A673 (cell line): Measurements from ENCODE around the gene B3GNT7. TPM values are rescaled to one million over a fixed set of nuclear protein-coding genes. Genes with fewer than 3 reads are reported as not detected.
A peak's percentile ranks its signal among the peaks of the same experiment; 100 is the strongest.

Experiments used
- Bru-seq: library from RNA; stranded (reverse); fragments of 400-500 nt; gene quantifications from one replicate; lab custom pipeline; 2021; lab: Mats Ljungman, UMichigan
- BruChase-seq, 2 experiments: library from RNA; stranded (reverse); fragments of 400-500 nt; gene quantifications; one replicate each; lab custom pipeline; 2021; lab: Mats Ljungman, UMichigan
- BruUV-seq: library from RNA; stranded (reverse); fragments of 400-500 nt; replicated peaks from 2 replicates; lab custom pipeline; 2021; lab: Mats Ljungman, UMichigan
- CTCF ChIA-PET: fragments of 300-600 bp; sonication (Branson Sonifier 250); formaldehyde crosslinking; loops from one replicate; lab custom pipeline; 2022; ENCODE audit warnings: antibody characterized with exemption; lab: Charles Lee
- POLR2A ChIA-PET: fragments of 300-600 bp; sonication (Branson Sonifier 250); formaldehyde crosslinking; loops from one replicate; lab custom pipeline; 2022; ENCODE audit warnings: antibody characterized with exemption; ENCODE audit not compliant: low non-redundant PET; lab: Charles Lee
- DNase-seq: peaks from one replicate; pipeline ENCODE4 v3.0.0-alpha.2; 2015; ENCODE audit warnings: low spot score
- H3K27ac ChIP-seq: fragments of 200-600 bp; sonication (generic); 2 replicates; pipeline ENCODE4 v1.5.1; 2016; ENCODE audit warnings: mixed run types, low read depth, mild to moderate bottlenecking, mixed read lengths, antibody characterized with exemption, low read length; ENCODE audit not compliant: poor library complexity, severe bottlenecking
- H3K27me3 ChIP-seq: fragments of 200-600 bp; sonication (generic); replicated peaks from 2 replicates; pipeline ENCODE4 v1.6.1; 2017; ENCODE audit warnings: mixed run types, low read depth, mild to moderate bottlenecking, mixed read lengths, antibody characterized with exemption, low read length; ENCODE audit not compliant: insufficient read depth, poor library complexity
- H3K36me3 ChIP-seq: fragments of 200-600 bp; sonication (generic); 2 replicates; pipeline ENCODE4 v1.6.1; 2016; ENCODE audit warnings: mixed run types, mild to moderate bottlenecking, mixed read lengths, antibody characterized with exemption, low read length; ENCODE audit not compliant: insufficient read depth, poor library complexity, severe bottlenecking
- H3K4me1 ChIP-seq: fragments of 200-600 bp; sonication (generic); 2 replicates; pipeline ENCODE4 v1.6.1; 2017; ENCODE audit warnings: mixed run types, mild to moderate bottlenecking, mixed read lengths, antibody characterized with exemption, low read length; ENCODE audit not compliant: insufficient read depth, poor library complexity, severe bottlenecking
- H3K4me3 ChIP-seq: fragments of 200-600 bp; sonication (generic); 2 replicates; pipeline ENCODE4 v1.5.1; 2016; ENCODE audit warnings: low read depth, mixed run types, mild to moderate bottlenecking, mixed read lengths, low read length; ENCODE audit not compliant: poor library complexity, severe bottlenecking
- H3K9me3 ChIP-seq: fragments of 200-600 bp; sonication (generic); 2 replicates; pipeline ENCODE4 v1.6.1; 2016; ENCODE audit warnings: mixed run types, low read depth, mild to moderate bottlenecking, mixed read lengths, antibody characterized with exemption, low read length; ENCODE audit not compliant: poor library complexity, severe bottlenecking
- EZH2 ChIP-seq: fragments of 200-600 bp; sonication (generic); IDR thresholded peaks from 2 replicates; pipeline ENCODE4 v1.6.1; 2017; ENCODE audit warnings: borderline replicate concordance, low read depth, mild to moderate bottlenecking, mixed read lengths, antibody characterized with exemption, low read length; ENCODE audit not compliant: poor library complexity, severe bottlenecking
- intact Hi-C: fragments of 100-400 bp; cut with micrococcal nuclease; formaldehyde crosslinking; loops from one replicate; pipeline ENCODE4 v1.10.0; 2022; ENCODE audit not compliant: unreplicated experiment
- long read RNA-seq: library from polyadenylated mRNA; stranded (forward); transcript quantifications from one replicate; pipeline ENCODE4 v2.0.0, GENCODE V29; 2022
- total RNA-seq: library from RNA; stranded (reverse); gene quantifications from 2 replicates; pipeline ENCODE4 v1.2.3, GENCODE V29; 2021
- TF ChIP-seq, protein P1 (sequence below): fragments of 300-800, 200-600 bp; sonication (generic); conservative IDR thresholded peaks from 2 replicates; pipeline ENCODE4 v1.5.1; 2017; ENCODE audit warnings: low read depth, mild to moderate bottlenecking, antibody characterized with exemption, low read length, moderate library complexity, mixed read lengths

Gene B3GNT7, protein sequence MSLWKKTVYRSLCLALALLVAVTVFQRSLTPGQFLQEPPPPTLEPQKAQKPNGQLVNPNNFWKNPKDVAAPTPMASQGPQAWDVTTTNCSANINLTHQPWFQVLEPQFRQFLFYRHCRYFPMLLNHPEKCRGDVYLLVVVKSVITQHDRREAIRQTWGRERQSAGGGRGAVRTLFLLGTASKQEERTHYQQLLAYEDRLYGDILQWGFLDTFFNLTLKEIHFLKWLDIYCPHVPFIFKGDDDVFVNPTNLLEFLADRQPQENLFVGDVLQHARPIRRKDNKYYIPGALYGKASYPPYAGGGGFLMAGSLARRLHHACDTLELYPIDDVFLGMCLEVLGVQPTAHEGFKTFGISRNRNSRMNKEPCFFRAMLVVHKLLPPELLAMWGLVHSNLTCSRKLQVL
- 0.09 TPM in 1 of 2 replicates, not detected in the other for total RNA-seq
- not detected for Bru-seq, nascent RNA
- BruChase-seq, experiment 1, labeled RNA remaining after a 2-hour chase, result percentile 11 among the genes with signal in this experiment
- BruChase-seq, experiment 2, labeled RNA remaining after a 6-hour chase, result not detected
- long read RNA-seq, result 0 reads

DNA sequence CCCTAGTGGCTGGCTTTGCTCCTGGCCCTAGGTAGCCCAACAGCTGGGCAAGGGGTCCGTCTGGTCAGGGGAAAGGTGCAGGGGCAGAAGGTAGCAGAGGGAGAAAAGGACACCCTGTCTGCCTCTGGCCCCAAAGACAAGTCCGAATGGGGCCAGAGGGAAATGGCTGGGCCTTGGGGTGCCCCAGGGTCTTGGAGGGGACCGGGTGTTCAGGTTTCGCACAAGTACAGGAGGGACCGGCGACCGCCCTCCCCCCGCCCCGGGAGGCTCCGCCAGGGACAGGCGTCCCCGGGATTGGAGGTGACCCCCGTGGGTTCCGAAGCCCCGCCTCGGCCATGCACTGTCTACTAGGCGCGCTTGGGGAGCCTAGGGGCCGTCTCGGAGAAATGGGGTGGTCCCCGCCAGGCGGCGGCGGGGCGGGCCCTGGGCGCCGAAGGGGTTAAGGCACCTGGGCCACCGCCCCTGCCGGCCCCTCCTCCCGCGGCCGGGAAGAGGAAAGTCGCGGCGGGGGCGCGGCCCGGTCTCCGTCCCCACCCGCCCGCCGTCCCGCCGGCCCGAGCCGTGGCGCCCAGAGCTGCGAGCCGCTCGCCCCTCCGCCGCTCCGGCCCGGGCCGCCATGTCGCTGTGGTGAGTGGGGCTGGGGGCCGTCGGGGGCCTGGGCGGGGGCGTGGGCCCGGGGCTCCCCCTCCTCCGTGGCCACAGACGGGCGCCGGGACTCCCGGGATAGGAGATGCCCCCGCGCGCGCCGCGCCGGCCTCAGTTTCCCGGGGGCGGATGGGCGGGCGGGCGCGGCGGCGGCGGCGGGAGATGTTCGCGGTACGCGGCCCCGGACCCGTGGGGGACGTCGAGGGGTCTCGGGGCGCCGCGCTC, at the start of gene B3GNT7:
Gene B3GNT7, plus strand, starts transcription at position 523 of the 870 bp plus-strand sequence. Its CDS starts 94 bp downstream, at position 617.
- intact Hi-C loops, result no loop called here
- POLR2A ChIA-PET, result no interaction called here
- no peaks in the 10 kb centered on the region for H3K4me1 ChIP-seq
- DNase-seq, result no peak
- H3K36me3 ChIP-seq, result no peaks in the 10 kb centered on the region
- H3K9me3 ChIP-seq, result no peaks in the 10 kb centered on the region
- BruUV-seq, result no TSS peak
- H3K27ac ChIP-seq, result no peak within 1 kb of the TSS
- H3K27me3 ChIP-seq, result peaks cover 20% of the 10 kb centered on the region
- CTCF ChIA-PET, result no interaction called here
- peak within 1 kb of the TSS; percentile 36 for H3K4me3 ChIP-seq
- TF ChIP-seq, protein P1, sequence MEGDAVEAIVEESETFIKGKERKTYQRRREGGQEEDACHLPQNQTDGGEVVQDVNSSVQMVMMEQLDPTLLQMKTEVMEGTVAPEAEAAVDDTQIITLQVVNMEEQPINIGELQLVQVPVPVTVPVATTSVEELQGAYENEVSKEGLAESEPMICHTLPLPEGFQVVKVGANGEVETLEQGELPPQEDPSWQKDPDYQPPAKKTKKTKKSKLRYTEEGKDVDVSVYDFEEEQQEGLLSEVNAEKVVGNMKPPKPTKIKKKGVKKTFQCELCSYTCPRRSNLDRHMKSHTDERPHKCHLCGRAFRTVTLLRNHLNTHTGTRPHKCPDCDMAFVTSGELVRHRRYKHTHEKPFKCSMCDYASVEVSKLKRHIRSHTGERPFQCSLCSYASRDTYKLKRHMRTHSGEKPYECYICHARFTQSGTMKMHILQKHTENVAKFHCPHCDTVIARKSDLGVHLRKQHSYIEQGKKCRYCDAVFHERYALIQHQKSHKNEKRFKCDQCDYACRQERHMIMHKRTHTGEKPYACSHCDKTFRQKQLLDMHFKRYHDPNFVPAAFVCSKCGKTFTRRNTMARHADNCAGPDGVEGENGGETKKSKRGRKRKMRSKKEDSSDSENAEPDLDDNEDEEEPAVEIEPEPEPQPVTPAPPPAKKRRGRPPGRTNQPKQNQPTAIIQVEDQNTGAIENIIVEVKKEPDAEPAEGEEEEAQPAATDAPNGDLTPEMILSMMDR, result no peak
- TF ChIP-seq EZH2, result peak; percentile 5

DNA sequence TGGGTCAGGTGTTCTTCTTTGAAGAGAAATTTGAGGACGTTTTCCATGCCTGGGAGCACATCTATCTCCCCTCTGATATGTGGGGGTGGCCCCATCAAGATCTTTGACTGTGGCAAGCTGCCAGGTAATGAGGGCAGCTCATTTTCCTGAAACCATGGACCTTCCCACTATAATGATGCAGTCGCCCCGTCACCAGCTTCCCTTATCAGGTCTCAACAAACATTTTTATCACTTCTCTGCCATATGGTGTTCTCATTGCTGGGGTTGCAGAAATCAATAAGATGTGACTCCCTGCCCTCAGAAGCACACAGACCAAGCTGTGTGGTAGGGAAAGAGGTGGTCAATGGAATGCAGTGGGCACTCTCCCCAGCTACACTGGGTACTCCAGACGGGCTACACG, 48.4 kb upstream of the B3GNT7 start:
- no peak overlapping the region for H3K4me3 ChIP-seq
- CTCF ChIA-PET, result no interaction called here
- H3K27me3 ChIP-seq, result no peaks in the 10 kb centered on the region
- no peaks in the 10 kb centered on the region for H3K4me1 ChIP-seq
- DNase-seq, result no peak
- H3K9me3 ChIP-seq, result no peaks in the 10 kb centered on the region
- intact Hi-C loops, result no loop called here
- BruUV-seq, result no TSS peak
- POLR2A ChIA-PET, result no interaction called here
- H3K36me3 ChIP-seq, result no peaks in the 10 kb centered on the region
- no peak overlapping the region for H3K27ac ChIP-seq
- TF ChIP-seq EZH2, result no peak

DNA sequence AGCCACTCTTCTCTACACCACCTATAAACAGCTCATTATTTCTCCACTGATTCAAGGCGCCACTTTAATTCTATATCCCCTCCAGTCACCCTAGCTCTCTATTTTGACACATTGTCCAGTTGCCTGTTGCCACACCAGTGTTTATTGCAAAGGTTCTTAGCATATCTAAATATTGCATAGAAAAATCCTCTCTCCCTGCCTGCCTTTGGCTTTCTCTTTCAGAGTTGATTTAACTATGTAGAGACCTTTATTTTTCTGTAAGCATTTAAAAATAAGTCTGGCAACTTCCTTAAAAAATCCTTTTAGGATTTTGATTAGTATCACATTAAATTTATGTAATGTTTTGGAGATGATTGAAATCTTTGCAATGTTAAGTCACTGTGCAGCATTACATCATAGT, 47.9 kb upstream of the B3GNT7 start:
- TF ChIP-seq EZH2, result no peak
- TF ChIP-seq, protein P1, result no peak
- no peaks in the 10 kb centered on the region for H3K9me3 ChIP-seq
- H3K4me3 ChIP-seq, result no peak overlapping the region
- no peaks in the 10 kb centered on the region for H3K36me3 ChIP-seq
- no TSS peak for BruUV-seq
- ChIA-PET POLR2A (no interaction called here), CTCF (no interaction called here)
- H3K27ac ChIP-seq, result no peak overlapping the region
- DNase-seq, result no peak
- H3K27me3 ChIP-seq, result no peaks in the 10 kb centered on the region
- intact Hi-C loops, result no loop called here
- no peaks in the 10 kb centered on the region for H3K4me1 ChIP-seq
